Islet precursor cell (in vitro differentiated cells): ENCODE results near the gene CPSF4L.

Source experiments
- DNase-seq: peaks from one replicate; pipeline ENCODE4 v3.0.0-alpha.2; 2018

CPSF4L gene

GRCh38 chr17:73228748-73229236 lies 32.9 kb downstream of the CPSF4L start:
- peak; percentile 77 for DNase-seq

- DNase-seq: no peak
These were observed 33.7 kb downstream of the CPSF4L start for GRCh38 chr17:73227944-73228343.

- no peak for DNase-seq
These were observed 34.3 kb downstream of the CPSF4L start for GRCh38 chr17:73227379-73227778.

GRCh38 chr17:73226556-73227172 lies 35.0 kb downstream of the CPSF4L start:
- DNase-seq: no peak

GRCh38 chr17:73224663-73225305 lies 36.9 kb downstream of the CPSF4L start:
- no peak for DNase-seq

- no peak for DNase-seq
These were observed 37.4 kb downstream of the CPSF4L start for GRCh38 chr17:73224237-73224636.

GRCh38 chr17:73223626-73224230 lies 38.0 kb downstream of the CPSF4L start:
- DNase-seq: no peak

GRCh38 chr17:73215447-73215846 lies 46.2 kb downstream of the CPSF4L start:
- no peak for DNase-seq

- DNase-seq: no peak
These were observed 46.8 kb downstream of the CPSF4L start for GRCh38 chr17:73214851-73215250.

- no peak for DNase-seq
These were observed 47.7 kb downstream of the CPSF4L start for GRCh38 chr17:73214008-73214407.

- DNase-seq: no peak
These were observed 49.9 kb downstream of the CPSF4L start for GRCh38 chr17:73211745-73212144.

- DNase-seq: no peak
These were observed 51.5 kb downstream of the CPSF4L start for GRCh38 chr17:73210002-73210678.

GRCh38 chr17:73209436-73209835 lies 52.2 kb downstream of the CPSF4L start:
- peak; percentile 50 for DNase-seq

- peak; percentile 33 for DNase-seq
These were observed 53.4 kb downstream of the CPSF4L start for GRCh38 chr17:73208139-73208827.

GRCh38 chr17:73205459-73205961 lies 56.2 kb downstream of the CPSF4L start:
- DNase-seq: no peak

GRCh38 chr17:73203788-73204479 lies 57.7 kb downstream of the CPSF4L start:
- no peak for DNase-seq

GRCh38 chr17:73203135-73203787 lies 58.4 kb downstream of the CPSF4L start:
- DNase-seq: no peak

- DNase-seq: peak; percentile 75
These were observed 60.2 kb downstream of the CPSF4L start for GRCh38 chr17:73201215-73202069.

- DNase-seq: no peak
These were observed 61.2 kb downstream of the CPSF4L start for GRCh38 chr17:73200476-73200875.

GRCh38 chr17:73199751-73200317 lies 61.8 kb downstream of the CPSF4L start:
- DNase-seq: no peak
